Lower lobe of right lung (tissue), 2 donors: ENCODE results near the gene MAGI1. TPM values are rescaled to one million over a fixed set of nuclear protein-coding genes. Genes with fewer than 3 reads are reported as not detected.

Experiments used
- ATAC-seq, 2 donors: fragments of 200-7000 bp; cut with Tn5 transposase; one replicate each; pipeline ENCODE4 v1.9.1; 2020 to 2022; ENCODE audit warnings: mild to moderate bottlenecking in 2 of 2, moderate library complexity in 2 of 2
- DNase-seq: peaks from one replicate; pipeline ENCODE4 v3.0.0-alpha.2; 2020
- H3K27ac ChIP-seq: fragments of 200-600 bp; one replicate; pipeline ENCODE4 v1.8.0; 2022
- H3K27me3 ChIP-seq: fragments of 200-600 bp; one replicate; pipeline ENCODE4 v1.8.0; 2022; ENCODE audit warnings: low read depth
- H3K36me3 ChIP-seq: fragments of 200-600 bp; one replicate; pipeline ENCODE4 v1.8.0; 2022; ENCODE audit warnings: mild to moderate bottlenecking
- H3K4me1 ChIP-seq: fragments of 200-600 bp; one replicate; pipeline ENCODE4 v1.8.0; 2022
- H3K4me3 ChIP-seq: fragments of 200-600 bp; one replicate; pipeline ENCODE4 v1.8.0; 2022; ENCODE audit warnings: mild to moderate bottlenecking
- H3K9me3 ChIP-seq: fragments of 200-600 bp; one replicate; pipeline ENCODE4 v1.8.0; 2022
- intact Hi-C: fragments of 100-400 bp; cut with DNase I; formaldehyde crosslinking; loops from one replicate; pipeline ENCODE4 v1.11.0; 2022
- total RNA-seq: library from RNA; stranded (reverse); fragmentation: NEBNext Ultra II Directional; extraction: Animal tissue kit (Norgen Biotek cat#: 25700); gene quantifications from one replicate; pipeline ENCODE4 v1.2.1, GENCODE V29; 2021
- TF ChIP-seq, protein P1 (sequence below): fragments of 200-600 bp; IDR thresholded peaks from one replicate; pipeline ENCODE4 v1.8.0; 2022; ENCODE audit warnings: antibody characterized with exemption, mild to moderate bottlenecking
- donor health status: DM: no; HTN: yes; CAD: no; lungs with severe emphysema.

The MAGI1 gene
- total RNA-seq, 1 donor from 2014 or later = 35.5 TPM

- Histone ChIP-seq H3K9me3 (no peaks in the 10 kb centered on the region), H3K4me1 (no peaks in the 10 kb centered on the region), H3K27me3 (no peaks in the 10 kb centered on the region), H3K36me3 (no peaks in the 10 kb centered on the region), H3K27ac (no peak overlapping the region), H3K4me3 (no peak overlapping the region)
- ATAC-seq (peak; percentile 33 to 45), DNase-seq (peak; percentile 49)
- TF ChIP-seq, protein P1, sequence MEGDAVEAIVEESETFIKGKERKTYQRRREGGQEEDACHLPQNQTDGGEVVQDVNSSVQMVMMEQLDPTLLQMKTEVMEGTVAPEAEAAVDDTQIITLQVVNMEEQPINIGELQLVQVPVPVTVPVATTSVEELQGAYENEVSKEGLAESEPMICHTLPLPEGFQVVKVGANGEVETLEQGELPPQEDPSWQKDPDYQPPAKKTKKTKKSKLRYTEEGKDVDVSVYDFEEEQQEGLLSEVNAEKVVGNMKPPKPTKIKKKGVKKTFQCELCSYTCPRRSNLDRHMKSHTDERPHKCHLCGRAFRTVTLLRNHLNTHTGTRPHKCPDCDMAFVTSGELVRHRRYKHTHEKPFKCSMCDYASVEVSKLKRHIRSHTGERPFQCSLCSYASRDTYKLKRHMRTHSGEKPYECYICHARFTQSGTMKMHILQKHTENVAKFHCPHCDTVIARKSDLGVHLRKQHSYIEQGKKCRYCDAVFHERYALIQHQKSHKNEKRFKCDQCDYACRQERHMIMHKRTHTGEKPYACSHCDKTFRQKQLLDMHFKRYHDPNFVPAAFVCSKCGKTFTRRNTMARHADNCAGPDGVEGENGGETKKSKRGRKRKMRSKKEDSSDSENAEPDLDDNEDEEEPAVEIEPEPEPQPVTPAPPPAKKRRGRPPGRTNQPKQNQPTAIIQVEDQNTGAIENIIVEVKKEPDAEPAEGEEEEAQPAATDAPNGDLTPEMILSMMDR = peak; percentile 58
- intact Hi-C loops = no loop called here
Measured at GRCh38 chr3:65342084-65342683, 696.5 kb downstream of the MAGI1 start.

DNA sequence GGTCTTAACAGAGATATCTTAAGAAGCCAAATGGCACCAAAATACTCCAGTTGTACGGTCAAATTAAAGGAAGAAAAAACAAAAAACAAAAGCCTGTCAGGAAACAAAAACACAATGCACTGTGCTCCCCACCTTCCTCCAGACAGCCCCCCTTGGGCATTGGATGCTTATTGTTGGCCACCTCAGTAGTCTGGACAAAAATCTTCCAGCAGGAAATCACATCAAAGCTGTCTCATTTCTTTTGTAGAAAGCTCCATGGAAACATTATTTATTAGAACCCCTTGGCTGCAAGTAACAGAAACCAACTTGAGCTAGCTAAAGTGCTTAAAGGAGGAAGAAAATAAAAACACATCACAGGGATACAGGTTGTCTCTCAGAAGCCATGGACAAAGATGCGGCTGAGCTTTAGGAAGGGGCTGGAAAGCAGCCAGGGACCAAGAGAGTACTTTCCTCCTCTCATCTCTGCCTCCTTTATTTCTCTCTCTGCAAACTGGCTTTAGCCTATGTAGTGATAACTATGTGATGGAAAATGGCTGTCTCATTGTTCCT lies 699.5 kb downstream of the MAGI1 start:
- H3K27ac ChIP-seq = no peak overlapping the region
- H3K4me3 ChIP-seq = no peak overlapping the region
- H3K27me3 ChIP-seq = no peaks in the 10 kb centered on the region
- H3K9me3 ChIP-seq = no peaks in the 10 kb centered on the region
- intact Hi-C loops = no loop called here
- no peaks in the 10 kb centered on the region for H3K4me1 ChIP-seq
- no peak for ATAC-seq
- no peak for DNase-seq
- no peaks in the 10 kb centered on the region for H3K36me3 ChIP-seq
- TF ChIP-seq, protein P1 = no peak

GRCh38 chr3:65338571-65338970 lies 700.1 kb downstream of the MAGI1 start:
- no peaks in the 10 kb centered on the region for H3K36me3 ChIP-seq
- DNase-seq (no peak), ATAC-seq (no peak)
- H3K27ac ChIP-seq = no peak overlapping the region
- H3K4me1 ChIP-seq = peaks cover 4% of the 10 kb centered on the region
- H3K27me3 ChIP-seq = no peaks in the 10 kb centered on the region
- H3K9me3 ChIP-seq = no peaks in the 10 kb centered on the region
- no peak overlapping the region for H3K4me3 ChIP-seq
- TF ChIP-seq, protein P1 = no peak
- intact Hi-C loops = no loop called here

- no peaks in the 10 kb centered on the region for H3K27me3 ChIP-seq
- DNase-seq = no peak
- H3K4me3 ChIP-seq = no peak overlapping the region
- no peak for ATAC-seq
- no peak overlapping the region for H3K27ac ChIP-seq
- H3K36me3 ChIP-seq = no peaks in the 10 kb centered on the region
- peaks cover 4% of the 10 kb centered on the region for H3K4me1 ChIP-seq
- no peaks in the 10 kb centered on the region for H3K9me3 ChIP-seq
- intact Hi-C loops = no loop called here
- TF ChIP-seq, protein P1 = no peak
Measured at GRCh38 chr3:65335587-65335986, 703.1 kb downstream of the MAGI1 start.

GRCh38 chr3:65334045-65334665 lies 704.6 kb downstream of the MAGI1 start:
- H3K4me3 ChIP-seq = no peak overlapping the region
- ATAC-seq (peak in 1 of 2 donors; percentile 35), DNase-seq (no peak)
- intact Hi-C loops = no loop called here
- no peaks in the 10 kb centered on the region for H3K9me3 ChIP-seq
- H3K36me3 ChIP-seq = no peaks in the 10 kb centered on the region
- no peak overlapping the region for H3K27ac ChIP-seq
- no peaks in the 10 kb centered on the region for H3K27me3 ChIP-seq
- peaks cover 4% of the 10 kb centered on the region for H3K4me1 ChIP-seq
- TF ChIP-seq, protein P1 = no peak
